A204.1 (cell line): ENCODE results near the gene NAXE.
A peak's percentile ranks its signal among the peaks of the same experiment; 100 is the strongest.
"Not testable (repeated sequence)": the region's sequence is repeated elsewhere in the genome, so short reads cannot be mapped to it uniquely, and the experiment has no call there.

Source experiments
- FAIRE-seq: peaks from 2 replicates; lab custom pipeline; 2012; peaks lifted over from hg19 to GRCh38; lab: Jason Lieb, UNC

NAXE gene

GRCh38 chr1:156571261-156571852 is 20.2 kb upstream of the NAXE start:
- FAIRE-seq, result no peak

GRCh38 chr1:156571919-156572662 is 19.5 kb upstream of the NAXE start, which contains the start of gene IQGAP3:
TSS of gene IQGAP3 (minus strand) at chr1:156572565. CDS start at chr1:156572529, 36 bp downstream.
- no peak for FAIRE-seq

GRCh38 chr1:156572663-156573018 is 18.9 kb upstream of the NAXE start:
- no peak for FAIRE-seq

- no peak for FAIRE-seq
Observed at GRCh38 chr1:156574039-156574633, 17.4 kb upstream of the NAXE start.

GRCh38 chr1:156577550-156577949 is 14.0 kb upstream of the NAXE start:
- FAIRE-seq, result no peak

- FAIRE-seq, result no peak
Observed at GRCh38 chr1:156578055-156578454, 13.5 kb upstream of the NAXE start.

- FAIRE-seq, result no peak
Observed at GRCh38 chr1:156579472-156579871, 12.1 kb upstream of the NAXE start, which contains the start of gene TTC24. TSS of gene TTC24 (plus strand) at chr1:156579723. CDS start at chr1:156581365, 1,642 bp downstream.

- FAIRE-seq, result no peak
Observed at GRCh38 chr1:156581661-156582387, 9.8 kb upstream of the NAXE start.

GRCh38 chr1:156582388-156583017 is 9.1 kb upstream of the NAXE start:
- FAIRE-seq, result no peak

- peak; percentile 56 for FAIRE-seq
Observed at GRCh38 chr1:156583821-156584622, 7.6 kb upstream of the NAXE start.

GRCh38 chr1:156584813-156585212 is 6.8 kb upstream of the NAXE start:
- FAIRE-seq, result no peak

- FAIRE-seq, result no peak
Observed at GRCh38 chr1:156586323-156586722, 5.3 kb upstream of the NAXE start.

- no peak for FAIRE-seq
Observed at GRCh38 chr1:156586892-156587477, 4.6 kb upstream of the NAXE start.

- FAIRE-seq, result not testable (repeated sequence)
Observed at GRCh38 chr1:156587927-156588326, 3.6 kb upstream of the NAXE start.

- FAIRE-seq, result no peak
Observed at GRCh38 chr1:156589546-156589945, 2.0 kb upstream of the NAXE start.

GRCh38 chr1:156590326-156591180 is 1.0 kb upstream of the NAXE start:
- FAIRE-seq, result no peak

- FAIRE-seq, result no peak
Observed at GRCh38 chr1:156591181-156591431, 470 bp upstream of the NAXE start.

- FAIRE-seq, result no peak
Observed at GRCh38 chr1:156592158-156592909, 758 bp downstream of the NAXE start.

GRCh38 chr1:156592910-156593660 is 1.5 kb downstream of the NAXE start:
- no peak for FAIRE-seq
